Measurements from ENCODE around the gene DNAJC5.
A peak's percentile ranks its signal among the peaks of the same experiment; 100 is the strongest.

The DNAJC5 gene

DNA sequence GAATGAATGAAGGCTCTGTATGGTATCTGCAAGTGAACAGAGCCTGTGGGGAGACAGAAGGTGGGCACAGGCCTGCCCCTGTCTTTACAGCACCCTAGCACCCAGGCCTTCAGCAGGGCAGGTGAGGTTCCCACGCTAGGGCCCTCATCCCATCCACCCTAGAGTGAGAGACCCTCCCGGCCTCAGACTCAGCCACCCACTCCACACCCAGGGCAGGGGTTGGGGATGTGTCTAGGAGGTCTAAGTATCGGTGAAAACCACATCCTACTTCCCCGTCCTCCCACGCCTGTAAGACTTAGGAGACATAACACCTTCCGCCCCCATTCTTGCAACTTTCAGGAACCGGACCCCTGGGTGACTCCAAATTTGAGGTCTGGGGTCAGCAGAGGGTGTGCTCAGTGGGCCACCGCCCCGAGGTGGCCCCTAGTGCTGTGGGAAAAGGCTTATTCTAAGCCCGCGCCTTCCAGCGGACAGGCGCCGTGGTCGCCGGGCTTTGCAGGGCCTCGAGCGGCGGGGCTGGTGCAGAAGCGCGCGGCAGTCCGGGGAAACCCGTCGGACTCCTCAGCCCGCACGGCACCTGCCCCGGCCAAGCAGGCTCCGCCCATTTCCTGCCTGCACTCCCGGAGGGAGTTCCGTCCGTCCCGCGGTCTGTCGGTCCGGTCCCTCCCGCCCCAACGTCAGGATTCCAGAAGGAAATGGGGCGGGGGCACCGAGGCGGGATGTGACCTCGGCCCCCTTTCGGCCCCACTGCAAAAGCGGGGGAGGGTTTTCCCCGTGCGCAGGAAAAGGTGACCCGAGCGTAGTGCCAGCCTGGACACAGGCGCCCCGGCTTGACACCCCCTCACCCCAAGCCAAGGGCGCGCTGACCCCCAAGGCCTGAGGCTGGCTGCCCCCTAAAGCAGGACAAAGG is 83.6 kb downstream of the DNAJC5 start:
- peak in 1 of 2 donors; percentile 41 for DNase-seq (ENCODE audit: low read depth in 2 of 2, low spot score in 1 of 2)

DNA sequence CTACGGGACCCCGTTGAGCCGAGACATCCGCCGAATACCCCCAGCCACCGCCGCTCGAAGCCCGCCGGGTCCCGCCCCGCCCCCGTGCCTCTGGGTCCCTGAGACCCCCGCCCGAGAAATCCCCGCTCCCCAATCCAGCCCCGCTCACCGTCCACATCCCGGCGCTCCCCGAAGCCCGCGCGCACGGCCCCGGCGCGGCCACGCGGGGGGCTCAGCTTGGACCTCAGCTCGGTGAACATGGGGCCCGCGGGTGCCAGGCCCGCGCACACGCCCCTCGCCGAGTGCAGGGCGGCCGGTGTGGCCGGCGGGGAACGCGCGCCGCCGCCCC is 84.3 kb downstream of the DNAJC5 start:
- DNase-seq (ENCODE audit: low read depth in 2 of 2, low spot score in 1 of 2), result no peak

DNA sequence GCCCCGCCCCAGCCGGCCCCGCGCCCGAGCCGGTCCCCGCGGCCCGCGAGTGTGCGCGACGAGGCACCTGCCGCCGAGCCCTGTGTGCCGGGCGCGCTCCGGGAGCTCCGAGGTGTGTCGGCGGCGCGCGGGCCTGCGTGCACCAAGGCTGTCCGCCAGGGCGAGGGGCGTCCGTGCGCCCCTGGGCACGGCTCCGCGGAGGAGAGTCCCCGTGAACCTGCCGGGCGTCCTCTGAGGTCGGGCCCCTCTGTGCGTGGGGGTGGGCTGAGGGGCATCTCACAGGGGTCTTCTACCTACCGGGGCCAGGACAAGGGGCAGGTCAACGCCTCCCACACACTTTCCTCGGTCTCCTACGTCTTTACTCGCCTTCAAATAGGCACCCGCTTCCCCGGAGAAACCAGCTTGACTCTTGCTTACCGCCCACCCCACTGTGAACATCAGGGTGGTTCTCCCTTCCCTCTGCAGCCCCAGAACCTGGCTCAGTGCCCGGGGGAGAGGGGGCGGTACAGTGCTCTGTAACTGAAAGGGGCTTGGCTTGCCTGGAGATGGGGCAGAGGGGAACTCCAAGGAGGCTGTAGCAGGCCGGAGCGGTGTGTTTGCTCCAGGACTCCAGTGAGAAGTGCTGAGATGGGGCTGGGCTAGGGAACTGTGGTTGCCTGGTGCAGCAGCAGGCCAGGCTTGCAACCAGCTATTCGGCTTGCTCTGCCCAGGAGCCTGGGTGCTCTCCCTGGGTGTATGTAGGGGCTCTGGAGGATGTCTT is 84.8 kb downstream of the DNAJC5 start, which contains the start of gene SAMD10:
Gene SAMD10 (minus strand): TSS at position 86 of the 760 bp plus-strand sequence. CDS start 175 bp downstream, outside the sequence.
- DNase-seq (ENCODE audit: low read depth in 2 of 2, low spot score in 1 of 2), result peak; percentile 76 to 82

DNA sequence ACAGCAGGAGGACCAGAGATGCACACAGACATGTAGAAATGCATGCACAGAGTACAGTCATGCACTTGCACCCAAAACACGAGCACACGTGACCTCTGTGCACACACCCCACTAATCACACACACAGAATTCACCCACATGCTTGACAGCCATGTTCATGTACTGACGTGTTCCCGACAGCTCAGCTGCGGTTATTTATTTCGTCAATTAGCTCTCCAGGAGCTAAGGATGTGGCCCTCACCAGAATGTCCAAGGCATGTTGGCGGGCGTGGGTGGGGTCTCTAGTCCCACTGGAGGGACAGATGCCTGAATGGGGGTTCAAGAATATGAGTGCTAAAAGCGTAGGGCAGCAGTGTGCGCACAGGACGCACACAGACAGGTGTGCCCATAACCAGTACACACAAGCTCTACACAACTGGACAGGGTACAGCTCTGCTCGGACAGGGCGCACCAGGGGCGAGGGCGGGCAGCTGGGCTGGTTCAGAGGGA is 85.4 kb downstream of the DNAJC5 start:
- DNase-seq (ENCODE audit: low read depth in 2 of 2, low spot score in 1 of 2), result no peak

DNA sequence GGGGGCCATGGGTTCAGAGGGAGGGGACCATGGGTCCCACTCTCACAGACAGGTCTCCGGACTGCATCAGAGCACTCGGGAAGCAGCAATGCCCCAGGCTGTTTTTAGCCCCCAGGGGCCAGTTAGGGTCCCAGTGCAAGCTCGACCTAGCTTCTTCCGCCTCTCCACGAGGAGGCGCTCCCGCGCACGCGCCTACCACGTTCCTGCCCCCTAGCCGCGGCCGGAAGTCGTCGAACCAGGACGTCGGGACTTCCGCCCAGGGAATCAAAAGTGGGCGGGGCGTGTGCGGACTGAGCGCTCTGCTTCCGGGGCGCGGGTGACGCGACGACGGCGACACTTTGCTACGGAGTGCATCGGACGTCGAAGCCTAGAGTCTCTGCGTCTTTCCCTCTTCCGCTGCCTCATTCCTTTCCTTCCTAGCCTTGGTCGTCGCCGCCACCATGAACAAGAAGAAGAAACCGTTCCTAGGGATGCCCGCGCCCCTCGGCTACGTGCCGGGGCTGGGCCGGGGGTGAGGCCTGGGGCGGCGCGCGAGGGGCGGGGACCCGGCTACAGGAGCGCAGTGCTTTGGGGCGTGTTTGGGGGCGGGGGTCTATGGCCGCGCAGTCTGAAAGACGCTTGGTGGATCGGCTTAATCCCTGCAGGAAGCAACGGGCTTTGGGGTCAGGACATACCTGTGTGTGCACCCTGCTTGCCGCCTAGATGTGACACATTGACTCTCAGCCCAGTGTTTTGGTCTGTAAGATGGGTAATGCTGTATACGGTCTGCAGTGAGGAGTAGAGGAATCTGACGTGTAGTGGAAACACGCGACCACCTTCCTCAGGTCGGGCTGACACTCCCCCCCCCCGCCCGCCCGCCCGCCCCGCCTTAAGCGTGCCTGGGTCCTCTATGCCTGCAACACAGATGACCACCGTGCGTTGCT is 86.1 kb downstream of the DNAJC5 start, which contains the start of gene PRPF6:
Gene PRPF6 (plus strand): TSS at position 327 of the 923 bp plus-strand sequence. CDS start 114 bp downstream, at position 441.
- DNase-seq (ENCODE audit: low read depth in 2 of 2, low spot score in 1 of 2), result peak; percentile 83 to 89

DNA sequence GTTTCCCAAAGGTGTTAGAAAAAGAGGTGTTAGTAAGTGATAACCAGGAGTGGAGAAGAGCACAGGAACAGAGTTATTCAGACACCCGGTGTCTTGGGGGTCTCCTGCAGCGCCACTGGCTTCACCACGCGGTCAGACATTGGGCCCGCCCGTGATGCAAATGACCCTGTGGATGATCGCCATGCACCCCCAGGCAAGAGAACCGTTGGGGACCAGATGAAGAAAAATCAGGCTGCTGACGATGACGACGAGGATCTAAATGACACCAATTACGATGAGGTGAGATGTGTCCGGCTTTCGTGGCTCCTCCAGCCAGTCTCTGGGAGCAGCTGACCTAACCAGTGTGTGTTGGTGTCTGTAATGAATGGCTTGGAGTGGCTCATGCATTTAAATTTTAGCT is 88.0 kb downstream of the DNAJC5 start:
- DNase-seq (ENCODE audit: low read depth in 2 of 2, low spot score in 1 of 2), result no peak

Measured in stimulated activated CD8-positive, alpha-beta memory T cell treated with anti-CD3 and anti-CD28 coated beads, Interleukin-4, amount 100 ng/mL, for 4 hours (primary cell).